Globus pallidus (tissue), 1 donor: ENCODE results near the gene NHSL2.
"Not testable (repeated sequence)": the region's sequence is repeated elsewhere in the genome, so short reads cannot be mapped to it uniquely, and the experiment has no call there.

ENCODE experiments used
- DNase-seq: peaks from one replicate; pipeline ENCODE4 v3.0.0-alpha.2; 2015; ENCODE audit warnings: low spot score

The NHSL2 gene

DNA sequence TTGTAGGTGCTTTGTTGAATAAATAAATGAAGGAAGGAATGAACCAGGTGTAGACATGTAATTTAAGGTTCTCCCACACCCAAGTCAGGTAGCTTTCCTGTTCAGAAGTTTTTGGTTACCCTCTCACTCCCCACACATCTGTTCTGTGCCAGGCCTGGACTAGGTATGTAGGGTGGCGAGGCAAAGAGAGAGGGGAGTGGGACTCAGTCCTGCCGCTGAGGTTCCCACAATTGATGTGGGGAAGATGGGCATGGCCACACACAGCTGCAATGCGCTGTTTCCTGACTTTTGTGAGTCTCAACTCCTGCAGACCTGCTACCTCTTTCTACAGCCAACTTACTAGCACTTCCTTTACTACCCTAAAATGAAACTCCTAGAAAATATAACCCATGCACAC lies 132.2 kb downstream of the NHSL2 start:
- no peak for DNase-seq

DNA sequence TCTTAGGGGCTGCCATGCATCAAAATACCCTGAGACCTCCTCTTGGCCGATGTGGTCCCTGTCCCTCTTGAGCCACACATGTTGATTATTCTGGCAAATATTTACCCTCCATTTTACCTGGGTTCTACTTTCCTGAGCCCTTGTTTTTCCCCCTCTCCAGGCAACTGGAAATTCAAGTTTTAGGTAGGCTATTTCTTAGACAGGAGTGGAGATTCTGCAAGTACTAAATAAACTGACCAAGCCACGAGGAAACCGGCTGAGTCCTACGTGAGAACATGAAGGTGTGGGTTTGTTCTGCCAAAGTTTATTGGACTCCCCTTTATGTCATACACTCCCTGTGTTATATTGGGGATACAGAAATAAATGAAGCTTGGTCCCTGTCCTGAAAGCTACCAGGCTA lies 133.0 kb downstream of the NHSL2 start:
- no peak for DNase-seq

DNA sequence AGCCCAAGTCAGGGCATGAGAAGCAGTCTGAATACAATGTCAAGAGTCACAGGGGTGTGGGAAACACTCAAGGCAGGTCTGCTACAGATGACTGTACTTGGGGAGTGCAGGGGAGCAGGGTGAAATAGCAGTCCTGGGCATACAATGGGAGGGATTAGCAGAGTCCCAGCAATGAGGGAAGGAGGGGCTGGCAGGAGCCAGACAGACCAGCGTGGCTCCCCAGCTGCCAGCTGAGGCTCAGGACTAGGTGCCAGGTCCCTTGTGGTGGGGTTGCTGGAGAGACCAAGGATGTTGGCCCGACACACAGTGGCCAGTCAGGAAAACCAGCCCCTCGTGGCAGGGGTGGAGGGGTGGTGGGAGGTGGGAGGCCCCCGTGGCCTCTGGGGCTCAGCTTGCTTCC lies 134.5 kb downstream of the NHSL2 start:
- no peak for DNase-seq

DNA sequence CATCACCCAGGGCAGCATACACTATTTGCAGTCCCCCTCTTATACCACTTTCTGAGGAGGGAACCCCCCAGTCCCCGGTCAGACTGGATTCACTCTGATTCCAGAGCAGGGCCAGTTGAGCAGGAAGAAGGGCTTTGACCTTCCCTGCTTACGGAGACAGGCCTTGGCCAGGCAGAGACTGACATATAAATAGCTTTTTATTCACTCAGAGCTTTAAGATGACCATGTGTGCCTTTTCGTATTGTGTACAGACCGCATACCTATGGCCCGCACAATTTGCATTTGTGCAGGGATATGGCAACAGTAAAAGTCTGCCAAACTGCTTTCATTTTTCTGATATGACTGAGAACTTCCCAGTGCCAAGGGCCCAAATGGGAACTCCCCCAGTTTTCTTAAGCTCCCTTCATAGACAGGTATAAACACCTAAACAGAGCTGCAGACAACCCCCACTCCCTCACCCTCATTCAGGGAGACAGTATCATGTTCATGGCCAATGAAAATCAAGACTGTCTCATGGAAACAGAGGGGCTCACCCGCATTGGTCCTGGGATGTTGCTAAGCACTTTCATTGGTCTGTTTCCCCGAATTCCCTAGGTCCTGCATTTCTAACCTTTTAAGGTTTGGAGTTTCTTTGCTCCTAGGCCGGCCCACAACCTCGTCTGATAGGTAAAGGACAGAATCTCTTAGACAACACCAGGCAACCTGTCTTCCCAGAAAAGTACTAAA lies 135.1 kb downstream of the NHSL2 start:
- DNase-seq: no peak

DNA sequence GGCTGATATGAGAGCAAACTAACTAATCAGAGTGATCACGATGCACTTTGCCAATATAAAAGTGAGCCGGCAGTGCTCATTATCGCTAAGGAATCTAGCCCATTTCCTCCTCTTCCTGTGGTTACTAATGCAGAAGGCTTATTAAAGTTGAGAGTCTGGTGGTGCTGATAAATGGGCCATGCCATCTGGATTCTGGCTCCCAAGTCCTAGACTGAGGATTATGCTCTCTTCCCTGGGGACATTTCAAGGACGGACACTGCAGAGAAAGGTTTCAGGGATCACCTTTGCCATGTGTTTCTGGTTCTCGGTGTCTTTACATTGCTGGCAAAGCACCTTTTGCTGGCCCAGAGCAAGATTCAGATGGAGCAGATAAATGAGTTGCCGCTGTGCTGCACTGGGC lies 135.8 kb downstream of the NHSL2 start:
- DNase-seq: no peak

DNA sequence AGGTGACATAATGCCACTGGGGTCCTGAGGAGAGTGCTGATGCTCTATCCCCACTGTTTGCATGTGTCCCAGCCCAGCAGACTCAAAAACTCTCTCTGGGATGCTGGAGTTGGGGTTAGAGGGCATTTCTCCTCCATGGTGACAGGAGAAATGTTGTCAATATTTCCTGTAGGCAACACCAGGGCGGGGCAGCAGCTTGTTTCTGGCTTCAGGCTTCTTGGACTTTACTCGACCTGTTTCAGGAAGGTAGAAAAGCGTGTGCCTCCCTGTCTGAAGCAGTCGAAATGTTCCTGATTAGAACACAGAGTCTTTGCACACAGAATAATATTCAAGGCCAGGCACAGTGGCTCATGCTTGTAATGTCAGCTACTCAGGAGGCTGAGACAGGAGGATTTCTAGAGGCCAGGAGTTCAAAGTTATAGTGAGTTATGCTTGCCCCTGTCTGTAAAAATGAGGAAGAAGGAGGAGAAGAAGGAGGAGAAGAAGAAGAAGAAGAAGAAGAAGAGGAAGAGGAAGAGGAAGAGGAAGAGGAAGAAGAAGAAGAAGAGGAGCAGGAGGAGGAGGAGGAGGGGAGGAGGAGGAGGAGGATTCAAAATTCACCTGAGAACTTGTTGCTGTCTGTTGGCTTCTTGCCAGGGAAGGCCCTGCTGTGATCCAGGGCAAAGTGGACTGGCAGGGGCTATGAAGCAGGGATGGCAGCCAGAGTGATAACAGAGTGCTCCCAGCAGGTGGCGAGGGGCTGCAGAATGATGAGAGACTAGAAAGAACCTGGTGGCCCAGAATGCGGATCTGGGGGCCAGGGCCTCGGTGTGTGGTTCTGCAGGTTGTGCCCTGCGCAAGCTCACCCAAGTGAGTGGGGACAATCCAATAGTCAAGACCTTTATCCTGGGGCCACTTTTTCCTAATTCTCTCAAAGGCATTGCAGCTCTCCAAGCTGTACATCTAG lies 138.1 kb downstream of the NHSL2 start:
- no peak for DNase-seq

DNA sequence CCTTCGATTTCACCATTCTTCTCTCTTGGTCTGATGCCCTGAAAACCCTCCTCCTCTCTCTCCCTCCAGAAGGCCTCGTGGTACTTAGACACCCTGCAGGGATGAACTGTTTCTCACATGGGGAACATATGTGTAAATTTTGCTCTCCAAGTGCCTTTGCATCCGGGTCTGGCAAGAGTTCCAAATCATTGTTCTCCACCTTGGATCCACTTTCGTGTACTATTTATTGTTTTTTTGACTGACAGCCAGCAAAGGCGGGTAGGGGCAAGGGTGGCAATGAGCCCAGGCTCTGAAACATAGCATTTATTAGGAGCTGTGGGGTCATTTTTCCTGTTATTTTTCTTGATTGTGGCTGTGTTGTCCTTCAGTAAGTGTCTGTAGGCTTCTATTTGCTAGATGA lies 139.4 kb downstream of the NHSL2 start:
- no peak for DNase-seq

DNA sequence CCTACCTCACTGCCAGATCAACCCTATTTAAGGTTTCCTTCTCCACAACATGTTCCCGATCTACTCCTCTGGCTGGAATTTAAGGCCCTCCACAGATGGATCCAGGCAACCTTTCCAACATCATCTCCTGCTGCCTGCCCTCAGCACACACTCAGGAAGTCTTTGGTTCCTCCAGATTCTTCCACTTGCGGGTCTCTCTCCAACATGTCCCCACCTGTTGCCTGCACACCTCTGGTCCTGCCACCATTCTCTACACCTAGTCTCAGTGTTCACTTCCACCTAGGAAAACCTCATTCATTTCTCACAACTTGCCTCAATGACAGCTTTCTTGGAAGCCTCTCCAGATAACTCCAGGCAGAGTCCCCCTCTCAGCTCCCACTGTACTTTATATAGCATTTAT lies 140.9 kb downstream of the NHSL2 start:
- DNase-seq: no peak

DNA sequence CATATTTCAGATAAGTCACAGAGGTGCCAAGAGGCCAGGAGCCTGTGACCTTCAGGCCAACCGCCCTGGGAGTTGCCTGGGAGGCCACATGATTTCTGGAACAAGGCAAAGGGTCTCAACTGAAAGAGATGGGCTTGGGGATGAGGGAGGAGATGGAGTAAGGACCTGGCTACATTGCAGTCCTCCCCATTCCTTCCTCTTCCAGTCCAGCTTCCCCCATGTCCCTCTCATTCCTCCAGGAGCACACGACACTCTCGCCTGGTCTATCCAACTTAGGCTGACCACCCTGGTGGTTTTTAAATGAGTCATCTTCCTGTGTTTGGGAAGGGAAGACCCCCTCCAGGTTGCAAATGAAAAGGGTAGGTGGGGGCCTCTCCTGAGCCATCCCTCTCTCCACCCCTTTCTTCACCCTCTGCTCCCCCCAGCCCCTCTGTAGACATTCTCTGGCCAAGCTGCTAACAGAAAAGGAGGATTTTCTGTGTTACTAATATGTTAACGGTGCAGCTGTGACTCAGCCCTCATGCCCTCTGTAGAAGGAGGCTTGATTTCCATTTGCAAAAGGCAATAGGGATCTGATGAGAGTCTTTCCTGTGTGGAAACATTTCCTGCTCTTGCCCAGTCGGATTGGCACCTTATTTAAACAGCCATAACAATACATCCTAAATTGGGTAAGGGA lies 141.9 kb downstream of the NHSL2 start:
- no peak for DNase-seq

DNA sequence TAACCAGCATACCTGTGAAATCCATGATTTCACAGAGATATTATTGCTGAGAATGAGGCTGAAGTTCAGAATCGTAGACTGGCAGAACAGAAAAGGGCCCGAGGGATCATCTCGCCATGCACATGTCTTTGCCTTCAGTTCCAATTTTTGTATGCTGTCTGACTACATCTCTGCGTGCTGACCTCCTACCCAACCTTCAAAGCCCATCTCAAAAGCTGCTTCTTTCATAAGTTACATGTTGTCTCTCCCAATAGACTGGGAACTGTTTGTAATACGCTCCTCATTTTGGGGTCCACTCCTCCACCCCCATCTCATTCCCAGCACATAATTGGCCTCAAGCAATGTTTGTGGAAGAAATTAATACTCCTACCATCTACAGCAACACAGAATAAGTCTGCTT lies 142.9 kb downstream of the NHSL2 start:
- DNase-seq: no peak

DNA sequence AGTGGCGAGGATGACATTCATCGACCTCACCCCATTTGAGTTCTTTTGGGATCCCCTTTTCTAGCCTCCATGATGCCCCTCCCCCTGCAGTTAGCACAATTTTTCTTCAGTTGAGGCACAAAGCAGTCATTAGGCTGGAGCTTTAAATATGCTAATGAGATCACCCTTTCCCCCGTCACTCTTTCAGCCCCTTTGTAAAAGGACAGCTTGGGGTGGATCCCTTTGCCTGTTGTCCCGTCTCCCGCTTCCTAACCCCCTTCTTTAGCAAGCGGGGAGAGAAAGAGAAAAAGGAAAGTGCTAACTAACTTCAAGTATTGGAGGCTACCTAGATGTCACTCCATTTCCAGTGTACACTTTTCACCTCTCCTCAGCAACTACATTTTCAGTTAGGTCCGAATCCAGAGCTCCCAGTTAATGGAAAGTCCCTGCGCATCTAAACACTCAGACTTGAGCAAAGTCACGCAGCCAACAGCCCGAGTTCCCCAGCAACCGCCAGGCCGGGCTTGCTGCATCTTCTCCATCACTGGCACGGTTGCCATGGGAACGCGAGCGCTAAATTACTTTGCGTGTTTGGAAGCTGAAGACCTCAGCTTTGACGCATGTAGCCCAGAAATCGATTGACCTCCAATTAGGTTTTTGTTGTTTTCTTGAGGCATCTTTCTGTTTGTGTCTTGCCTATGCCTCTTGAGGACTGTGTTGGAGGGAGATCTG lies 144.3 kb downstream of the NHSL2 start:
- DNase-seq: peak; percentile 7

DNA sequence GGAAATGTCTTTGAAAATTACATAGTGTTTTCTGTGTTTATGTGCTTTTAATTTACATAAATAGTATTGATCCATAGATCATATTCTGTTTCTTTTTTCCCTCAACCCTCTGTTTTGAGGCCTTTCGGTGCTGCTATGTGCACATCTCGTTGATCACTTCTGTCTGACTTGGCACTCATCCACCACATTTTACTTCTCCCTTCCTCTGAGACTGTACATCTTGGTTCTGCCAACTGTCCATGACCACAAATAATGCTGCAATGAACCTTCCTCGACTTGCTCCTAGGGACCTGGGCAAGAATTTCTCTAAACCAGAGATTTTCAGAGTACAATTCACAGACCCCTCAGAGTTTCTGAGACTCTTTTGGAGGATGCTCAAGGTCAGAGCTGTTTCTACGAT lies 146.7 kb downstream of the NHSL2 start:
- DNase-seq: no peak

DNA sequence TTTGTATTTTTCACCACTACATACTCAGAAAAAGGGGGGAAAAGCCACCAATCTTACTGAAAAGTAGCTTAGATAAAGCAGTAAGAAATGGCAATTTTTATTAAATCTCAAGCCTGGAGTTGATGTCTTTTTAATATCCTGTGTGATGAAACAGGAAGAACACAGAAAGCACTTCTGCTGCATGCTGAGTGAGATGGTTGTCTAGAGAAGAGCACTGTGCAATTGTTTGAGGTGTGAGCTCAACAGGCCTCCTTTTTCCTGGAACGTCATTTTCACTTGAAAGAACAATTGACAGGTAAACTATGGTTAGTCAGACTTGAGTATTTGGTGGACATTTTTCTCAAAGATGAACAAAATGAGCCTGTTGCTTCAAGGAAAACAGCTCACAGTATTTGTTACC lies 147.2 kb downstream of the NHSL2 start:
- no peak for DNase-seq

DNA sequence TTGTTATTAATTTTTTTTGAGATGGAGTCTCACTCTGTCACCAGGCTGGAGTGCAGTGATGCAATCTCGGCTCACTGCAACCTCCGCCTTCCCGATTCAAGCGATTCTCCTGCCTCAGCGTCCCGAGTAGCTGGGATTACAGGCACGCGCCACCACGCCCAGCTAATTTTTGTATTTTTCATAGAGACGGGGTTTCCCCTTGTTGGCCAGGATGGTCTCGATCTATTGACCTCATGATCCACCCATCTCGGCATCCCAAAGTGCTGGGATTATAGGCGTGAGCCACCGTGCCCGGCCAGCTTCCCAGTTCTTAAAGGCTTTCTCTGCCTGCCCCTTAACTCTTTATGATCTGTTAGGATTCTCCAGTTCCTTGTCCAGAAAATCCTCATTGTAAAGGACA lies 147.7 kb downstream of the NHSL2 start:
- DNase-seq: not testable (repeated sequence)

DNA sequence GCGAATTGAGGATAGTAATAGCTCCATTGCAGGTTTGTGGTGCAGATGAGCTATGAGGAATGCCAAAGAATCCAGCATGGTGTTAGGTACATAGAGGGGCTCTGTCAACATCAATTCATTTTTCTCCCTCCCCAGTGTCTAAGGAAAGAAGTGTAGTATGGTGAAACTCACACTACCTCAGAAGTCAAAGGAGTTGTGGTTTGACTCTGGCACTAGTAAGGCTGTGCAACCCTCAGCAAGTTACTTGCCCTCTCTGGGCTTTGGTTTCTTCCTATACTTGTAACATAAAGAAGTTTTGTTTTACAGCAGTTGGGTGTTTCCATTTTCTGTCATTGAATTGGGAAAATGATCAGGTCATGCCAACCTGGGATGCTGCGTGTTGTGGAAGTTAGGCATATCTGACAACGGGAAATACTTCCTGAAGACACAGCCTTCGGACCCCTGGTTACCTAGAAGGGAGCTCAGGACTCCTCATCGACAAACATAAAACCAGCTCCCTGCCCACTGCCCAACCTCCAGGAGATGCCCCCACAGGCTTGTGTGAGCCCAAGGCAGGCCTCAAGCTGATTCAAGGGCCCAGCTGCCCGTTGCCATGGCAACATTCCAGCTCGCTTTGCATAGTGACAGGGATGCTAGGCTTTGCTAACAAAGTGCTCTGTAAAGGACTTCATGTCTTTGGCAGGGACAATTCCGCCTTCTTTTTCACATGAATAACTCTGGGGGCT lies 149.7 kb downstream of the NHSL2 start:
- peak; percentile 63 for DNase-seq

DNA sequence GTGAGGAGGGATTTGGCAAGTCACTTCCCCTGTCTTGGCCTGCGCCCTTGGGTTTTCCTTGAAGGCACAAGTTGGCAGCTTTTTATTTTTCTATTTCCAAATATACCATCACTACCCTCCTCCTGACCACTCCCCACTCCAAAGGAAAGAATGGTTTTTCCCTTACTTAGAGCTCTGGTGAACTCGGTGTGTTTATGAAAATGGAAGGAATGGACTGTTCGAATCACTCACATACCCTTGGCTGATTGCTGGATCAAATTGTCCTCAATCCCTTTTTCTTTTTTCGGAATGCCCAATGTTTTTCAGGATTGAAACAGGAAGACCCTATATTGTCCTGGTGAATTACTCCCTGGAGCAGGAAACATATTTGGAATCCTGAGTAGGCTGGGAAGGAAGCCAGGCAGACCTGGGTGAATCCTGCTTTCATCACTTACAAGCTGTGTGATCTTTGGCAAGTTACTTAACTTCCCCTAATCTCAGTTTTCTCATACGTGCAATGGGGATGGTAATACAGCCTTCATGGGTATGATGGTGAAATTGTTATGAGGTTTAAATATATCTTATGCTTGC lies 150.4 kb downstream of the NHSL2 start:
- DNase-seq: no peak

DNA sequence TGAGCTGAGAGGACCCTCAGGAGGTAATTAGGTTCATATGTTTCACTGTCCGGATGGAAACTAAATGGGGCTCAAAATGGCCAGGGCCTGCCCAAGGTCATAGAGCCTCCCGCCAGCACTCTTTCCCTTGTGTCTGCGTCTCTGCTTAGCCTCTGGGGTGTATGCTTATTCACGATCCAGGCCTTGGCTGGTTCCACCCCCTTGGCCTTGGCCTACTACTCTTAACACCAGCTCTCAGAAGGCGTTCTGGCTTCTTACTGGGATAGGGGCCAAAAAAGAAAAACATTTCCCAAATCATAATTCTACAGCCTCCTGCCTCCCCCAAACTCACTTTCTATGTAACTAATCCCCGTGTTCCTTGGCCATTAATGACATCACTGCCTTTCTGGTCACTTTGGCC lies 152.3 kb downstream of the NHSL2 start:
- no peak for DNase-seq

DNA sequence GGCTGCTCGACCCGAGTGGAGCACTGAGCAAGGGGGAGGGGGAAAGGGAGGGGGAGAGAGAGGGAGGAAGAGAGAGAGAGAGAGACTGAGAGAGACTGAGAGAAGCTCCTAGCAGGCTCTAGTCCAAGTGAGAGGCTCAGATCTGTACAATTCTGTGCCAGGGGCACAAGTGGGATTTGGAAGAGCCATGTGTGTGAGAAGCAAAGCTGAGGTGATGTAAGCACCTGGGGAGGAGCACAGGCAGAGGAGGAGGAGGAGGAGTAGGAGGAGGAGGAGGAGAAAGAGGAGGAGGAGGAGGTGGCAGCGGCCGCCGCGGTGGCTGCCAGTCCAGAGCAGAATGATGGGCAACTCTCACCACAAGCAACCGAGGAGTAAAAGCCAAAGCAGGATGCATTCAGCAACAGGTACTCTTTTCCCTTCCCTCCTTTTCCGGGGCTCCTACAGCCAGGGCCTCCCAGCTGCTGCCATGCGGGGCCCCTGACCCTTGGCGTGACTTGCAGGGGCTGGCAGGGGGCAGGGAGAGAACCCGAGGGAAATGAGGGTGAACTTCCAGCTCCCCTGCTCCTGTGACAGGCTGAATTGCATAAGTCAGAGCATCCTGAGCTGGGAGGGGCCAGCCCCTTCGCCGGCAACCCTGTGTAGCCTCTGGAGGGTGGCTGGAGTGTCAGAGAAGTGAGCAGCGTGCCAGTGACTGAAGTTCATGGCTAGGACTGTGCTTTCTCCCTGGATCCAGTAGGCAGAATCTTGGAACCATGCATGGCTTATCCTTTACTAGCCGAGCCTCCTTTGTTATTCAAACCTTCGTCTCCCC lies 158.9 kb downstream of the NHSL2 start:
- DNase-seq: no peak

DNA sequence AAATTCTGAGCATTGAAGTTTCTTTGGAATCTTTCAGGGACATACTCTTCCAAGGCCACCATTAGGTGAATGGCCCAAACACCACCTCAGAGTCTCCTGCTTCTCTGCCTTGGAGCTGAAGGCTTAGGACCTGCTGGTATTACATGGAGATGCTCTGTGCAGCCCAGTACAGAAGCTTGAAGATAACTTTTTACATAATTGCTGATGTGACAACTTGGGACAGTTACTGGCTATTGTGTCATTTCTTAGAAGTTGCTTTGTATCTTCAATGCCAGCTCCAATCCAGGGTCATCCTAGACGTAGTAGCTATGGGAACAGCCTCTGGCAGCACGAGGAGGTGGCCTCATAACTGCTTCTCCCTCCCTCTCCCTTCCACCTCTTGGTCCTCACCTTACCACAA lies 160.6 kb downstream of the NHSL2 start:
- DNase-seq: no peak

DNA sequence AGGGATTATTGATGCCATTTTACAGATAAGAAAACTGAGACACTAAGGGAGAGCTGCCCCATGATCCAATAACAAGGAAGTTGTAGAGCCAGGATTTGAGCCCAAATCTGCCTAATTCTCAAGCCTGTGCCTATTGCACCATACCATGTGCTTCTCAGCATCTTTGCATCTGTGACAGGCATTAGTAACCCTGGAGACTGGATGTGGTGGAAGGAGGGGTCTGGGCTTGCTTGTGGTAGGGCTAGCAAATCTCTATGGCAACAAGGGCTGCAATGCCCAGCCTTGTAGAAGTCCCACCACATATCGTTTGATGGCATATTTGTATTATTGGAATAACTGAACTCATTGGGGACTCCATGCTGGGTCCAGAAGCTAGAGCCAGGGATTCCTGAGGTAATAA lies 163.0 kb downstream of the NHSL2 start:
- DNase-seq: no peak
